TTC549 (cell line): ENCODE results near the gene OR10T2.
"Not testable (repeated sequence)": the region's sequence is repeated elsewhere in the genome, so short reads cannot be mapped to it uniquely, and the experiment has no call there.

Source experiments
- FAIRE-seq: peaks from 2 replicates; lab custom pipeline; 2012; peaks lifted over from hg19 to GRCh38; lab: Jason Lieb, UNC

OR10T2 gene

GRCh38 chr1:158355773-158356285 lies 43.4 kb downstream of the OR10T2 start:
- no peak for FAIRE-seq

GRCh38 chr1:158354255-158354654 lies 45.0 kb downstream of the OR10T2 start:
- FAIRE-seq = no peak

GRCh38 chr1:158353303-158354075 lies 45.8 kb downstream of the OR10T2 start, which contains the start of gene CD1E:
TSS of gene CD1E (plus strand) at chr1:158353894. CDS start at chr1:158353989, 95 bp downstream.
- FAIRE-seq = no peak

GRCh38 chr1:158348946-158349345 lies 50.3 kb downstream of the OR10T2 start:
- FAIRE-seq = not testable (repeated sequence)
